Thyroid gland (tissue), 4 donors: ENCODE measurements around the gene NEDD9.

Experiments
- CTCF ChIP-seq, 6 experiments: fragments of 200-600 bp in 3 of 6; fragments of 450-650 bp in 3 of 6; sonication (generic) in 3 of 6; IDR thresholded peaks; one replicate each; pipeline ENCODE4 v1.5.1; 2016 to 2019; ENCODE audit warnings: antibody characterized with exemption in 6 of 6, mild to moderate bottlenecking in 2 of 6, inconsistent platforms in 1 of 6, moderate library complexity in 1 of 6
- POLR2A ChIP-seq, 2 donors: fragments of 450-650 bp; IDR thresholded peaks; one replicate each; pipeline ENCODE4 v1.6.1; 2017; ENCODE audit warnings: antibody characterized with exemption in 2 of 2, mild to moderate bottlenecking in 2 of 2, moderate library complexity in 1 of 2

DNA sequence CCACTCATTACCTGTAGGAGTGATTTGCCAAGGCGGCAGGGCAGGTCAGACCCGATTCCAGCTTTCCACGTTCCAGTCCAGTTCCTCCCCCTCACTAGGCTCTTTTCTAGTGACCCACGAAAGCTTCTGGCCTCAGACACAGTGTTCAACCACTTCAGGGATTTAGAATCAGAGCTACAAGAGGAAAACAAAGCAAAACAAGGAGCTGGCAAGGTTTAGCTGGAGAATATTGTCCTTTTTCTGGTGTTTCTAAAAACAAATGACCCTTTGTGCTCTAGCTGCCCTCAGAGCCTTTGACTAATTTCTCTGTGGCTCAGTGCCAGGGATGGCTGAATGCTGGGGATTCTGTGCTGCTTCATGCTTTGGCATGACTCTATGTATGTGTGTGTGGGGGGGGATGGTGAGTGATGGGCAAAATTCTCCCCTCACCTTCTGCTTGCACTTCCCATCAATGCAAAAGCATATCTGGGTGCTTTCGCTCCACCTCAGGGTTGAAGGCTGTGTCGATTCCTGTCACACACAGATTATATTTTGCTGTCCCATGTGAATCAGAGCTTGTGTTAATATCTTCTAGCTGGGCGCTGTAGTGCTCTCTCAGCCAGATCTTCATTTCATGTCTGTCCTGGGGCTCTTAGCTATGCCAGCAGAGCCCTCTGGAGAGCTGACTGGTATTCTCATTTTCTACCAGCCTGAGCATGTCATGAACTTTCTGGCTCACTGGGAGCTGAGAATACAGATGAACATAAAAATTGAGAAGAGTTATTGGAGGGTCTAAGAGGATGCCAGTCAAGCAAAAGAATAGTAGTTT, 19.3 kb upstream of the NEDD9 start:
- TF ChIP-seq CTCF (IDR thresholded peaks at IDR 0.05) (peak in 1 of 6 experiments; percentile 4), POLR2A (IDR thresholded peaks at IDR 0.05) (peak in 1 of 2 donors; percentile 16)
